ENCODE measurements around the gene LIG4.

DNA sequence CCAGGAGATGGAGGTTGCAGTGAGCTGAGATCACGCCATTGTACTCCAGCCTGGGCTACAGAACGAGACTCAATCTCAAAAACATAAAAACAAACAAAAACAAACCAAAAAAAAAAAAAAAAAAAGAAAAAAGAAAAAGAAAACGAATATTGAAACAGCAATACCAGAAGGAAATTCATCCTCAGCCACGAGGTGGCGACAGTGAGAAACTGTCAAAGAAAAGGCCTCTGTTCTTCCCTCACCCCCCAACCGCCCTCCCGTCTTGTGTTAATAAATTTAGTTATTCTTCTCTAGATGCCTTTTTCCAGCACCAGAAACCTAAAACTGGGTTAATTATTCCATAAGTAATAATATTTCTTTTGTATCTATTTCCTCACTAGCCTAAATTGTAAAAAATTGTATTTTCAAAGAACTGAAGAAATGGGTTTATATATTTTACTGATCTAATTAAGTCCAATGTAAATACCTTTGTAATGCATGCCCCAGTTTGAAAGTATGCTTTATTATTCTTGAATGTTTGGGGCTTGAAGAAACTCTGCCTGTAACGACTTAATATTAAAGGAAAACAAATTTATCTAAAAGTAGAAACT is 38.6 kb downstream of the LIG4 start:
- no peak for TF ChIP-seq GLIS2 (tag by site-specific recombination; IDR thresholded peaks at IDR 0.05)
- no peak for TF ChIP-seq ZNF335 (tag by site-specific recombination; conservative IDR thresholded peaks at IDR 0.05)
- TF ChIP-seq HOXA7 (CRISPR knock-in tag; IDR thresholded peaks at IDR 0.05; ENCODE audit: borderline replicate concordance), result no peak
- TF ChIP-seq ZNF133 (tag by site-specific recombination; IDR thresholded peaks at IDR 0.05), result no peak
- no peak for TF ChIP-seq SP3 (tag by site-specific recombination; IDR thresholded peaks at IDR 0.05)
- no peak for TF ChIP-seq REPIN1 (tag by site-specific recombination; IDR thresholded peaks at IDR 0.05; ENCODE audit: low read depth)
- TF ChIP-seq, protein P1, sequence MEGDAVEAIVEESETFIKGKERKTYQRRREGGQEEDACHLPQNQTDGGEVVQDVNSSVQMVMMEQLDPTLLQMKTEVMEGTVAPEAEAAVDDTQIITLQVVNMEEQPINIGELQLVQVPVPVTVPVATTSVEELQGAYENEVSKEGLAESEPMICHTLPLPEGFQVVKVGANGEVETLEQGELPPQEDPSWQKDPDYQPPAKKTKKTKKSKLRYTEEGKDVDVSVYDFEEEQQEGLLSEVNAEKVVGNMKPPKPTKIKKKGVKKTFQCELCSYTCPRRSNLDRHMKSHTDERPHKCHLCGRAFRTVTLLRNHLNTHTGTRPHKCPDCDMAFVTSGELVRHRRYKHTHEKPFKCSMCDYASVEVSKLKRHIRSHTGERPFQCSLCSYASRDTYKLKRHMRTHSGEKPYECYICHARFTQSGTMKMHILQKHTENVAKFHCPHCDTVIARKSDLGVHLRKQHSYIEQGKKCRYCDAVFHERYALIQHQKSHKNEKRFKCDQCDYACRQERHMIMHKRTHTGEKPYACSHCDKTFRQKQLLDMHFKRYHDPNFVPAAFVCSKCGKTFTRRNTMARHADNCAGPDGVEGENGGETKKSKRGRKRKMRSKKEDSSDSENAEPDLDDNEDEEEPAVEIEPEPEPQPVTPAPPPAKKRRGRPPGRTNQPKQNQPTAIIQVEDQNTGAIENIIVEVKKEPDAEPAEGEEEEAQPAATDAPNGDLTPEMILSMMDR (tag by site-specific recombination; IDR thresholded peaks at IDR 0.05), result no peak
- no peak for TF ChIP-seq ZNF302 (tag by site-specific recombination; IDR thresholded peaks at IDR 0.05; ENCODE audit: low read depth)
- no peak for TF ChIP-seq ZNF350 (tag by site-specific recombination; IDR thresholded peaks at IDR 0.05)
- TF ChIP-seq ZNF214 (tag by site-specific recombination; IDR thresholded peaks at IDR 0.05; ENCODE audit: borderline replicate concordance), result no peak

All from HEK293 (cell line).